Measurements from ENCODE around the gene SCD5. TPM values are rescaled to one million over a fixed set of nuclear protein-coding genes. Genes with fewer than 3 reads are reported as not detected.

The SCD5 gene
- total and polyA plus RNA-seq, 2 of the 4 experiments (the other 2 are of a cell fraction), result 12.4 to 13.5 TPM

- no peak overlapping the region for H4K5ac ChIP-seq (ENCODE audit: low read depth, low read length)
- no peak overlapping the region for H3K4ac ChIP-seq (ENCODE audit: low read depth, low read length)
- no peak overlapping the region for H3K4me2 ChIP-seq (ENCODE audit: low read depth, low read length)
- no peak overlapping the region for H3K4me3 ChIP-seq (ENCODE audit: insufficient read depth, low read depth, low read length)
- dilution Hi-C loops (cut with HindIII; ENCODE audit: low sequenced_read_pairs, unreplicated experiment) (no loop called here), in situ Hi-C loops (cut with MboI; ENCODE audit: low sequenced_read_pairs) (no loop called here), intact Hi-C loops (cut with micrococcal nuclease) (no loop called here)
- H3K9ac ChIP-seq (ENCODE audit: low read depth, low read length), result no peak overlapping the region
- H2BK20ac ChIP-seq (ENCODE audit: low read depth, low read length), result no peak overlapping the region
- no peak overlapping the region for H3K56ac ChIP-seq (ENCODE audit: extremely low read depth, insufficient read depth, low read length)
- H3K79me1 ChIP-seq (ENCODE audit: low read depth in 1 of 2, low read length in 2 of 2), result peaks cover 0 to 7% of the 10 kb centered on the region in 2 experiments; a peak in 1 of 4 replicates
- H2AK9ac ChIP-seq (replicated peaks; ENCODE audit: low read depth, low read length, poor library complexity), result no peak overlapping the region
- WGBS, 2 experiments (ENCODE audit: extremely low coverage in 2 of 2, insufficient read length in 1 of 2), result 94% methylated on average over 7 of the region's 12 CpGs; no CpG with 5 or more reads in 1 of the 2 experiments
- no peaks in the 10 kb centered on the region for H3K9me3 ChIP-seq (ENCODE audit: control insufficient read depth, insufficient read depth, low read length)
- CTCF ChIA-PET, result no interaction called here
- H3K9me1 ChIP-seq (ENCODE audit: insufficient read depth, low read length), result no peaks in the 10 kb centered on the region
- H3K4me1 ChIP-seq (ENCODE audit: control insufficient read depth, insufficient read depth, low read length), result no peaks in the 10 kb centered on the region
- no peak overlapping the region for H3K18ac ChIP-seq (ENCODE audit: low read depth, low read length)
- H3K27ac ChIP-seq (ENCODE audit: insufficient read depth, low read length), result no peak overlapping the region
- H2BK5ac ChIP-seq (ENCODE audit: low read depth, low read length, poor library complexity, severe bottlenecking), result no peak overlapping the region
- no peak overlapping the region for H4K8ac ChIP-seq (ENCODE audit: low read depth in 2 of 2, low read length in 2 of 2)
- TF ChIP-seq RCOR1 (IDR thresholded peaks at IDR 0.05; ENCODE audit: insufficient replicate concordance, low read length), result no peak
- peak; percentile 31; the same call in 1 of the 2 replicates for TF ChIP-seq CEBPB (IDR thresholded peaks at IDR 0.05; ENCODE audit: low read depth, low read length)
- TF ChIP-seq RAD21 (IDR thresholded peaks at IDR 0.05; ENCODE audit: low read length), result no peak
- no peak overlapping the region for H2AK5ac ChIP-seq (ENCODE audit: low read depth, low read length)
- DNase-seq (peak; percentile 70), ATAC-seq (ENCODE audit: low read depth) (peak; percentile 49)
- no peak overlapping the region for H3K14ac ChIP-seq (replicated peaks; ENCODE audit: low read depth, low read length)
- H3K23ac ChIP-seq (ENCODE audit: low read depth, low read length), result no peak overlapping the region
- no peaks in the 10 kb centered on the region for H4K20me1 ChIP-seq (ENCODE audit: insufficient read depth, low read length)
- H2BK120ac ChIP-seq (ENCODE audit: low read depth, low read length), result no peak overlapping the region
- H3K27me3 ChIP-seq (ENCODE audit: control insufficient read depth, insufficient read depth, low read length), result no peaks in the 10 kb centered on the region
- no peak overlapping the region for H4K91ac ChIP-seq (ENCODE audit: insufficient read depth, low read depth, low read length)
- H2BK15ac ChIP-seq (ENCODE audit: low read depth, low read length), result no peak overlapping the region
- H3K36me3 ChIP-seq (ENCODE audit: control insufficient read depth, insufficient read depth, low read length), result no peaks in the 10 kb centered on the region
- POLR2A ChIA-PET (ENCODE audit: unreplicated experiment), result no interaction called here
- no peak overlapping the region for H2AFZ ChIP-seq (replicated peaks; ENCODE audit: low read length, poor library complexity)
- no TSS peak for BruUV-seq (replicated peaks)
These were observed 82.6 kb downstream of the SCD5 start for GRCh38 chr4:82715731-82716617.

Data from IMR-90 (cell line).